GM23338 (cell line): Measurements from ENCODE around the gene APP.

Source experiments
- CREB1 ChIP-seq: fragments of 250-450 bp; sonication (Bioruptor Pico); IDR thresholded peaks from 2 replicates; pipeline ENCODE4 v1.5.0; 2020; ENCODE audit warnings: low read depth, mild to moderate bottlenecking, moderate library complexity
- EZH2 ChIP-seq: fragments of 200-600 bp; sonication (generic); IDR thresholded peaks from one replicate; pipeline ENCODE4 v1.8.0; 2017; ENCODE audit warnings: antibody characterized with exemption, mild to moderate bottlenecking, low read depth; ENCODE audit not compliant: unreplicated experiment
- EZH2phosphoT487 ChIP-seq: fragments of 200-600 bp; sonication (generic); IDR thresholded peaks from one replicate; pipeline ENCODE4 v1.8.1; 2018; ENCODE audit warnings: antibody characterized with exemption; ENCODE audit not compliant: unreplicated experiment
- JUNB ChIP-seq: IDR thresholded peaks from one replicate; pipeline ENCODE4 v1.6.1; 2016; ENCODE audit warnings: antibody characterized with exemption; ENCODE audit not compliant: unreplicated experiment
- POLR2AphosphoS5 ChIP-seq: IDR thresholded peaks from 2 replicates; pipeline ENCODE4 v1.6.1; 2016; ENCODE audit warnings: antibody characterized with exemption, low read depth
- STAT1 ChIP-seq: IDR thresholded peaks from one replicate; pipeline ENCODE4 v1.6.1; 2016; ENCODE audit warnings: antibody characterized with exemption; ENCODE audit not compliant: unreplicated experiment
- ZNF114 ChIP-seq: fragments of 250-450 bp; sonication (Bioruptor Pico); IDR thresholded peaks from 2 replicates; pipeline ENCODE4 v1.5.0; 2020; ENCODE audit warnings: mild to moderate bottlenecking, moderate library complexity
- ZNF331 ChIP-seq: fragments of 250-450 bp; sonication (Bioruptor Pico); IDR thresholded peaks from 2 replicates; pipeline ENCODE4 v1.5.0; 2020; ENCODE audit warnings: low read depth, mild to moderate bottlenecking, moderate library complexity
- TF ChIP-seq, protein P1 (sequence below): IDR thresholded peaks from one replicate; pipeline ENCODE4 v1.6.1; 2018; ENCODE audit warnings: antibody characterized with exemption; ENCODE audit not compliant: unreplicated experiment
- TF ChIP-seq, protein P2 (sequence below), 2 experiments: fragments of 200-600 bp in 1 of 2; sonication (generic) in 1 of 2; conservative IDR thresholded peaks; 2 replicates each; pipeline versions ENCODE4 v1.5.1 to v1.6.1; 2016 to 2017; ENCODE audit warnings: antibody characterized with exemption in 2 of 2, low read depth in 2 of 2, mild to moderate bottlenecking in 2 of 2, moderate library complexity in 1 of 2
- TF ChIP-seq, protein P3 (sequence below): IDR thresholded peaks from 2 replicates; pipeline ENCODE4 v1.6.1; 2016; ENCODE audit warnings: antibody characterized with exemption

DNA sequence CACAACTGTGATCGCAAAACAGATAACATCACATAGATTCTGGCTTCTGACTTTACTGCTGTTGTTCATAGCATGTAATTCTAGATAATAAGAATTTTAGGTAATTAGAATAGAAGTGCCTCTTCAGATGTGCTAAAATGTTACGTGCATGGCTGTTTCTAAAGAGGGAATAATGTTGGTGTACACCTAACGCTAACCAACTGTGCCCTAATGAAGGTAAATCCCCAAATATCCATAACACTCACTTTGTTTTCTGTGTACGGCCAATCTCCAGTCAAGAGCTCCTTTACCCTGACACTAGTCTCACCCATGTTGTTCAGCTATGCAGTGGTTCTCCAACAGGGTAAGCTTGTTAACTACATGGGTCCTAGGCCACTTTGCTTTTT lies 44.4 kb downstream of the APP start:
- TF ChIP-seq, protein P1, sequence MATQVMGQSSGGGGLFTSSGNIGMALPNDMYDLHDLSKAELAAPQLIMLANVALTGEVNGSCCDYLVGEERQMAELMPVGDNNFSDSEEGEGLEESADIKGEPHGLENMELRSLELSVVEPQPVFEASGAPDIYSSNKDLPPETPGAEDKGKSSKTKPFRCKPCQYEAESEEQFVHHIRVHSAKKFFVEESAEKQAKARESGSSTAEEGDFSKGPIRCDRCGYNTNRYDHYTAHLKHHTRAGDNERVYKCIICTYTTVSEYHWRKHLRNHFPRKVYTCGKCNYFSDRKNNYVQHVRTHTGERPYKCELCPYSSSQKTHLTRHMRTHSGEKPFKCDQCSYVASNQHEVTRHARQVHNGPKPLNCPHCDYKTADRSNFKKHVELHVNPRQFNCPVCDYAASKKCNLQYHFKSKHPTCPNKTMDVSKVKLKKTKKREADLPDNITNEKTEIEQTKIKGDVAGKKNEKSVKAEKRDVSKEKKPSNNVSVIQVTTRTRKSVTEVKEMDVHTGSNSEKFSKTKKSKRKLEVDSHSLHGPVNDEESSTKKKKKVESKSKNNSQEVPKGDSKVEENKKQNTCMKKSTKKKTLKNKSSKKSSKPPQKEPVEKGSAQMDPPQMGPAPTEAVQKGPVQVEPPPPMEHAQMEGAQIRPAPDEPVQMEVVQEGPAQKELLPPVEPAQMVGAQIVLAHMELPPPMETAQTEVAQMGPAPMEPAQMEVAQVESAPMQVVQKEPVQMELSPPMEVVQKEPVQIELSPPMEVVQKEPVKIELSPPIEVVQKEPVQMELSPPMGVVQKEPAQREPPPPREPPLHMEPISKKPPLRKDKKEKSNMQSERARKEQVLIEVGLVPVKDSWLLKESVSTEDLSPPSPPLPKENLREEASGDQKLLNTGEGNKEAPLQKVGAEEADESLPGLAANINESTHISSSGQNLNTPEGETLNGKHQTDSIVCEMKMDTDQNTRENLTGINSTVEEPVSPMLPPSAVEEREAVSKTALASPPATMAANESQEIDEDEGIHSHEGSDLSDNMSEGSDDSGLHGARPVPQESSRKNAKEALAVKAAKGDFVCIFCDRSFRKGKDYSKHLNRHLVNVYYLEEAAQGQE = no peak
- TF ChIP-seq, protein P2, sequence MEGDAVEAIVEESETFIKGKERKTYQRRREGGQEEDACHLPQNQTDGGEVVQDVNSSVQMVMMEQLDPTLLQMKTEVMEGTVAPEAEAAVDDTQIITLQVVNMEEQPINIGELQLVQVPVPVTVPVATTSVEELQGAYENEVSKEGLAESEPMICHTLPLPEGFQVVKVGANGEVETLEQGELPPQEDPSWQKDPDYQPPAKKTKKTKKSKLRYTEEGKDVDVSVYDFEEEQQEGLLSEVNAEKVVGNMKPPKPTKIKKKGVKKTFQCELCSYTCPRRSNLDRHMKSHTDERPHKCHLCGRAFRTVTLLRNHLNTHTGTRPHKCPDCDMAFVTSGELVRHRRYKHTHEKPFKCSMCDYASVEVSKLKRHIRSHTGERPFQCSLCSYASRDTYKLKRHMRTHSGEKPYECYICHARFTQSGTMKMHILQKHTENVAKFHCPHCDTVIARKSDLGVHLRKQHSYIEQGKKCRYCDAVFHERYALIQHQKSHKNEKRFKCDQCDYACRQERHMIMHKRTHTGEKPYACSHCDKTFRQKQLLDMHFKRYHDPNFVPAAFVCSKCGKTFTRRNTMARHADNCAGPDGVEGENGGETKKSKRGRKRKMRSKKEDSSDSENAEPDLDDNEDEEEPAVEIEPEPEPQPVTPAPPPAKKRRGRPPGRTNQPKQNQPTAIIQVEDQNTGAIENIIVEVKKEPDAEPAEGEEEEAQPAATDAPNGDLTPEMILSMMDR (conservative IDR thresholded peaks at IDR 0.05; ENCODE audit: low read depth in 2 of 2) = no peak
- TF ChIP-seq ZNF114 (CRISPR knock-in tag) (no peak), STAT1 (no peak), JUNB (no peak), POLR2AphosphoS5 (no peak), CREB1 (CRISPR knock-in tag) (no peak), EZH2 (no peak), EZH2phosphoT487 (no peak), ZNF331 (CRISPR knock-in tag) (no peak)
- TF ChIP-seq, protein P3, sequence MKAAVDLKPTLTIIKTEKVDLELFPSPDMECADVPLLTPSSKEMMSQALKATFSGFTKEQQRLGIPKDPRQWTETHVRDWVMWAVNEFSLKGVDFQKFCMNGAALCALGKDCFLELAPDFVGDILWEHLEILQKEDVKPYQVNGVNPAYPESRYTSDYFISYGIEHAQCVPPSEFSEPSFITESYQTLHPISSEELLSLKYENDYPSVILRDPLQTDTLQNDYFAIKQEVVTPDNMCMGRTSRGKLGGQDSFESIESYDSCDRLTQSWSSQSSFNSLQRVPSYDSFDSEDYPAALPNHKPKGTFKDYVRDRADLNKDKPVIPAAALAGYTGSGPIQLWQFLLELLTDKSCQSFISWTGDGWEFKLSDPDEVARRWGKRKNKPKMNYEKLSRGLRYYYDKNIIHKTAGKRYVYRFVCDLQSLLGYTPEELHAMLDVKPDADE = no peak
